Stimulated activated CD4-positive, alpha-beta T cell treated with anti-CD3 and anti-CD28 coated beads, TNF-alpha, amount 100 ng/mL, for 48 hours (primary cell): ENCODE data around the gene FBLL1.
"Not testable (repeated sequence)": the region's sequence is repeated elsewhere in the genome, so short reads cannot be mapped to it uniquely, and the experiment has no call there.

Experiments used
- DNase-seq, 3 donors: peaks; one replicate each; pipeline ENCODE4 v3.0.0-alpha.2; 2020; ENCODE audit warnings: low read depth in 3 of 3

Gene FBLL1

DNA sequence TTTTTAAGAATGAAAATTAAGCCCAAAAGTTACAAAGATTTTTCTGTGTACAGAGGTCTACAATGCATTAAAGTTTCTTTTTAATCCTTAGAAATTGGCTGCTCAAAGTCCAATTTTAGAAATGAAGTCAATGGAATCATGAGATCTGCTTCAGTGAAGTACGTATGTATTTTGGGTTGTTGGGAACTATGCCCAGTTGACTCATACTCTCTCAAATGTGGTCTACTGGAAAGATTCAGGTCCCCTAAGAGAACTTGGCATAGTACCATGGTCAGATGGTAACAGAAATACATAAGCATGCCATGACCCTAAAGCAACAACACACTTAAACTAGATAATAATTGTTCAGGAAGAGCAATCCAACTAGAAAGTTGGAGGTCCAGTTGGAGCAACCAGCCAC, 23.0 kb downstream of the FBLL1 start:
- DNase-seq = no peak

DNA sequence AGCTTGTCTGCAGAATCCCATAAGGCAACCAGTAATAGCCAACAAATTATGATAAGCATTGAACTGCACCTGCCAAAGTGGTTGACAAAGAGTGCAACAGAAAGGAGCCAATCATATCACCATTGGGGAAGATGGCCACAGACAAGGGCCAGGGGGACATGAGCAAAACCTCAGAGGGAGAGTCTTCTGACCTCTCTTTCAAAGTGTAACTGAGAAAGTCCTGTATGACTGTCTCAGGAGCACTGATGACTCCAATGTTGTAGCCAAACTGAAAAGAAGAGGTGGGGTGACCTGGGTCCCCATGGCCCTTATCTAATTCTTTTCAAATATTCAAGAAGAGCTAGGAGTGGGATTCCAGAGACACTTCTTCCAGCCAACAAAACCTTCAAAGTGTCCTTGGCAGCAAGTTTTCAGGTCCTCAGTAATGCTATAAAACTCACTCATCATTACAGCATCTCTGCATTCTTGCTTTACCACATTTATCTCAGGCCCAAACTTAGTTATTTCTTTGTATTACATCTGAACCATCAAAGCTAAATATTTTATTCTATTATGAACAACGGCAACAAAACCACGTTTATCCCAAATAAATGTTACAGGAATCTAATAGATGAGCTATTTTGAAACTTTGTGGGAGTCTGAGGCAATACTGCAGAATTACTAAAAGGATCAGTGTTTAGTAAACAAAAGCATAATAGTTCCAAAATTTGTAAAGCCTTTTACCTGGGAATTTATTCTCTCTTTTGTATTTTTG, 24.4 kb downstream of the FBLL1 start:
- no peak for DNase-seq

DNA sequence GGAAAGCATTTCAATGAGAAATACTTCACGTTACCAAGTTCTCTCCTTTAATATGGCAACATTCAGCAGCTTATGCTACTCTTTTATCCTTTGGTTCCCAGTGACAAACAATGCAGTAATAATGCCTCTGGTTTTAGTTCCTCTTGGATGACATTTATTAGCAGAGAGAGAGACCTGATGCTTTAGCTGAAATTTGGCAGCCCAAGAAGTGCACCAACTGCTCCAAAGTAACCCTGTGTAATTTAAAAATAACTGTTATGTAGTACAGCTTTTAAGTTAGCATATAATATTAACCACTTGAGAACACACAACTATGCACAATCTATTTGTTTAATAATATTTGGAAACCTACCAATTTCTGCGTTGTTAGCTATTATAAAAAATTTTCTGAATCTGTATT, 28.3 kb downstream of the FBLL1 start:
- DNase-seq = no peak

DNA sequence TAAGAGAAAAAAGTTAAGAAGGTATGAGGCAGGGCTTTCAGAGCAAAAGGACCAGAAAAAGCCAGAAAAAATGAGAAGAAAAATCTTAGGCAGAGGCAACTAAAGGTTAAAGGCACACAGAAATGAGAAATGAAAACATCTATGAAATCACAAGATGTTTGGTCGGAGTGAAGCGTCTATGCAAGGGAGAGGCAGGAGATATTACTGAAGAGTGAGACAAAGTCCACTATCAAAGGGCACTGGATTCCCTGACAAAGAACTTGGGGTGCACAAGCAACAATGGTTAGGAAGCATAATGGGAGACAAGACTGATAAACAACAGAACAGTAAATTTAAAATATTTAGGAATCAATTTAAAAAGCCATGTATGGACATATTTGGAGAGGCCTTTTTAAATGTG, 33.2 kb downstream of the FBLL1 start:
- DNase-seq = no peak

DNA sequence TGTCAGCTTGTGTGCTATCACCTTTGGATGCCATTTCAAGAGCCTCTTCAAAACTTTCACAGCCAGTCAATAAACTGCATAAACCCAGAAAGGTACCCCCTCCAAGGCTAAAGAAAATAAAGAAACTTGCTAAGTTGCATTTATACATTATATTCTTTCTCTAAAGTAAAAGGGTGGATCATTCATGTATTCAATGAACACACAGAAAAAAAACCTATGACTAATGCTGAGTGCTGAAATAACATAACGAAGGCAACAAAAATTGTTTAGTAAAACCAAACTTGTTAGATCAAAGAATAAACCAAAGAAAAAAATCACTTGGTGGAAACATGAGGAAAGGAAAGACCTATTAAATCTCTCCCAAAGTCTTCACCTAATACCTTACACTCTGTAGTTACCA, 34.9 kb downstream of the FBLL1 start:
- no peak for DNase-seq

DNA sequence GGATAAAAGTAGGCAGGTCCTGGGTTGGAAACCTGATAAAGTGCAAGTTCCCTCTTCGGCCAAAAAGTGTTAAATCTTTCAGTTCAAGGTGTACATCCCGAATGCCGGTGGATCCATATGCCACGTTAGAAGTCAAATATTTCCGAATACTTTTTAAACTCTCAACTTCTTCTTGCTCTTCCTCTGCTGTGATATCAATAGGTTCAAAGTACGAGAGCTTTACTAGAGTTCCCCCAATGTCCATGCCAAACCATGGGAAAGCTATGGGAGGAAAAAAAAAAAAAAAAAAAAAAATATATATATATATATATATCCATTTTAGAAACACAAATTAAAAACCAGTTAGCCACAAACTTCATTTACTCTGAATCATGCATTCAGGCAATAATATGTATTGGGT, 39.6 kb downstream of the FBLL1 start:
- no peak for DNase-seq

DNA sequence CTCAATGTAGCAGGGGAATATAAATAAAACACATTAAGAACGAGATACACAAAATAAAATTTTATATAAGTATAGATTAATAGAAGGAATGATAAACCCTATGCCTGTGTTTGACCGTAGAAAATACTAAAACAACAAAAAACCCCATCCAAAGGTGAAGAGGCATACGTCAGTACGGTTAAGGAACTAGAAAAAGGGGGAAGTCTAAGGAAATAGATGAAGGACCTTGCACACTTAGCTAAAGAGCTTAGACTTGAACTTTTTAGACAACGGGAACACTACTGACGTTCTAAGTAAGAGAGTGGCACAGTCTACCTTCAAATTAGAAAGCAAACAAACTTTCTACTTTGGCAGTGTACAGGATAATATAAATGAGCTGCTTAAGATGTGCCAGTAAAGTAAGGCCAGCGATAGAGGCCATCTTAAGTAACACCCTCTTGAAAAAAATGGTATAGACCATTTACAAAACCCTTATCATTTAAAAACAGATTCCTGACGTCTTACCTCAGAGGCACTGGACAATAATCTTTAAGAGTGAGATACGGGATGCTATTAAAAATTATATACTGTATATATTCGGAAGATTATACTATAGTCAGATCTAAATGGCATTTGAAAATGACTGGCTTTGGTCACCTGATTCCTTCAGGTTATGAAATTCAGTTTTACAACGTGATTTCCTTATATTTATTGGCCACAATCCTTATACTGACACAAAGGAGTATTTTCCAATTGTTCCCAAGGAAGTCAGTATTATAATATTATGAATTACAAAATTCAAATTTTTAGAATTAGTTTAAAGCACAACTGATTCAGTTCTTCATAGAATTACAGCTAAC, 41.6 kb downstream of the FBLL1 start:
- no peak for DNase-seq

DNA sequence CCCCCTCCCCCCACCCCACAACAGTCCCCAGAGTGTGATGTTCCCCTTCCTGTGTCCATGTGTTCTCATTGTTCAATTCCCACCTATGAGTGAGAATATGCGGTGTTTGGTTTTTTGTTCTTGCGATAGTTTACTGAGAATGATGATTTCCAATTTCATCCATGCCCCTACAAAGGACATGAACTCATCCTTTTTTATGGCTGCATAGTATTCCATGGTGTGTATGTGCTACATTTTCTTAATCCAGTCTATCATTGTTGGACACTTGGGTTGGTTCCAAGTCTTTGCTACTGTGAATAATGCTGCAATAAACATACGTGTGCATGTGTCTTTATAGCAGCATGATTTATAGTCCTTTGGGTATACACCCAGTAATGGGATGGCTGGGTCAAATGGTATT, 44.6 kb downstream of the FBLL1 start:
- DNase-seq = not testable (repeated sequence)

DNA sequence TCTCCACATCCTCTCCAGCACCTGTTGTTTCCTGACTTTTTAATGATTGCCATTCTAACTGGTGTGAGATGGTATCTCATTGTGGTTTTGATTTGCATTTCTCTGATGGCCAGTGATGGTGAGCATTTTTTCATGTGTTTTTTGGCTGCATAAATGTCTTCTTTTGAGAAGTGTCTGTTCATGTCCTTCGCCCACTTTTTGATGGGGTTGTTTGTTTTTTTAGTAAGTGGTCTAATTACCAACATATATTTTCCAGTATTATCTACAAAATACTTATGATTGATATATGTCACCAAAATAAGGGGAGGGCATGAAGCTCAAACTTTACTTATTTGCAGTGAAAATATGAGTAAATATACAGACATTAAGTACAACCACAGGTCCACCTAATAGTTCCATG, 45.1 kb downstream of the FBLL1 start:
- not testable (repeated sequence) for DNase-seq

DNA sequence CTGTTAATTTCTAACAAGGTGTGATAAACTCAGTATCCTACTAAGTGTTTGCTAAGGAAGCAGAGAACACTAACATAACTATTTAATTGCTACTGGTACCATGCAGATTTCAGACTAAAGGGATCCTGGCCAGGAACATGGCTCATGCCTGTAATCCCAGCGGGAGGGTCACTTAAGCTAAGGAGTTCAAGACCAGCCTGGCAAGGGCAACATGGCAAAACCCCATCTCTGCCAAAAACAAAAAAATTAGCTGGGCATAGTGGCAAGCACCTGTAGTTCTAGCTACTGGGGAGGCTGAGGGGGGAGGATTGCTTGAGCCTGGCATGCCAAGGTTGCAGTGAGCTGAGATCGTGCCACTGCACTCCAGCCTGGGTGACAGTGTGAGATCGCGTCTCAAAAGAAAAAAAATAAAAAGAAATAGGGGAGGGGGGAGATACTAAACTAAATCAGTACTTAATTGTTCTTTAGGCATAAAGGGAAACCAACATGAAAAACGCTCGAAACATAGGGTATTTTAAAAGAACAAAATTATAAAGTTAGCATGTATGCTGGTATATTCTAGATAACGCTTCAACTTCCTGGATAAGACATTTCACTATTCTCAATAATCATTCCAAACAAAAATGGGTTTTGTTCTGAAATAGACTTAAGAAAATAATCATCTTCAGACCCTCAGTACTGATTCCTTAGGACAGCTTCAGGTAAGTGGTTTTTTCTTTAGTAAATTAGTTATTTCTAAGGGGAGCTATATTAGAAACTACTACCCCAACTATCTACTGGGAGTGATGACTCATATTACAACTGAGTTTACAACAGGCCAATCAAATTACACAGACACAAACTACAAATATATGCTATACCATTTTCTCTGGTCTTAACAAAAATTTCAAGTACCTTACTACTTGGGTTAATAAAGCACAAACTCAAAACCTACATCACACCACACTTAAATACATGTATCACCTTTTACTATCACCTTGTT, 46.6 kb downstream of the FBLL1 start:
- no peak for DNase-seq

DNA sequence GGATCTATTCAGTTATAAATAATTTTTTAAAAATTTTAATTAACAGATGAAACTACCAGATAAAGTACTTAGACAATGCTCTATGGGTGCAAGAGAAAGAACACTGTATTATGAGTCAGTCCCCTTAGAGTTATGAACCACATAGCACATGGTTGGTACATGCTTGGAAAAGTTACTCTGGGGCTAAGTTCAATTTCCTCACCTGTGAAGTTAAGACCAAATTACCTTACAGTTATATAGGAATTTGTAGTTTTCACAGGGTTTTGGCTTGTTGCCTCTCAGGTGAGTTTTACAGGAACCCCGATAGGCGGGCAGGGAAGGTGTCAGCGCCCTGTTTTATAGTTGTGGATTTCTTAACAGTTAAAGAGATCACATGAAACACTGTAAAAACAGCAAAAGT, 48.9 kb downstream of the FBLL1 start:
- no peak for DNase-seq

DNA sequence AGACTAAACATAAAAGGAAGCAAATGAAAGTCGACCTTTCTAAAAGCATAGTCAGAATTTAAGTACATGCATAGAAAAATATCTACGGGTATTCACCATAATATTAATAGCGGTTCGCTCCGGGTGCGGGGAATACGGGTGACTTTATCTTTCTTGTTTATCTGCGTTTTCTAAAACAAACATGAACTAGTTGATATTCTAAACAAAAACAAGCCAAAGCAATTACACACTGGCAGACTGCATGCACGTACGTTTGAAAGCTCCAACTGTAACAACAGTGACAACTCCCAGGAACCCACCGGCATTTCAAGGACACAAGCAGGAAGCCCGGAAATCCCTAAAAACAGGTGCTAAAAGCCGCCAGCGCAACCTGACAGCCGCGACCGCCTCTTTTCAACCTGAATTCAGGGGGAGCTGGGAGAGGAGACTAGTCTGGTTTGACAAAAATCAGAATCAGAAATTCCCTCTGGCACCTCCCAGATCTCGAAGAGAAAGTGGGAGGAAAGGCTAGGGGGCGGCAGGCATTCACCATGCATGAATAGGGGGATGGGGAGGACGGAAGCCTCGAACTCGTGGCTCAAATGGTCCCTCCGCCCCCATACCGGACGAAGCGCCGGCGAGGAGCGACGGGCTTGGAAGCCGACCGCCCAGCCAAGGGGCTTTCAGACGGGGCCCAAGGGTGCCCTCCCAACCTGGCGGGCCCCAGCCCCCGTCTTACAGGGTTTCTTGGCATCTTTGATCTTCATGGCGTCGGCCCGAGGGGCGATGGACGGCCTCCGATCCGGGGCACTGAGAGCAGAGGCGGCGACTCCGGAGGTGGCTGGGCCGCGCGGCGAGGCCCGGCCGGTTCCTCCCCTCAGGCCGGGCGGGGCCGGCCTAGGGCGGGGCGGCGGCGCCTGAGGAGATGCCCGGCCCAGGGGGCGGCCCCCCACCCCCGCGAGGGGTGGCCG, 49.7 kb downstream of the FBLL1 start, which contains the start of gene PANK3:
PANK3 (minus strand) TSS at position 831 of the 950 bp plus-strand sequence; CDS start at position 746, 85 bp downstream.
- DNase-seq = peak in 2 of 3 donors; percentile 1 to 34

DNA sequence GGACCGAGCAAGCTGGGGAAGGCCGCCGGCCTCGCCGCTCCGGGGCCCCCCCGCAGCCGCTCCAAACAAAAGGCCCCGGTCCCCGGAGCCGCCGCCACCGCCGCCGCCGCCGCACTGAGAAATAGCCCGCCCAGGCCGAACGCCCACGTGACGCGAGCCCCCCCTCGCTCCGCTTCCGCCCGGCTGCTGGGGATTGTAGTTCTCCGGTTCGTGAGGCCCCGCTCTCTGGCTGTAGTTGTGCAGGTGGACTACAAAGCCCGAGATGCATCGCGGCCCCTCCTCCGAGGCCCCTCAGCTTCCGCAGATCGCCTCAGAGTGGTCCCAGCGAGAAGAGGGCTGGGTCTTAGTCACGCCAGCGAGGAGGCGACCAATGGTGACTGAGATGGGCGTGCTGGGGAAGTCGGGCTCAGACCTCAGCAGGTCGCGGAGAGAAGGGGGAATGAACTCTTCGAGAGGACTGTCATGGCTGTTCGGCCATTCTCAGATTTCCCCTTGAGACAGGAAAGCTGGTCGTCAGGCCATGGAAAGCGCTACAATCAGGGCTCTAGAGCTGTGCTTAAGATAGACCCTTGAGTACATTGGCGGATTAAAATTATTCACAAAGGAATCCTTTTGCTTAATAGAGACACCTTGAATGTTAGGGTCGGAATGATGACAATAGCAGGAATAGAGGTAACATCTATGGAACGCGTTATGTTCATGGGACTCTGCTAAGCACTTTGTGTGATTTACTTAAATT, 50.6 kb downstream of the FBLL1 start:
- DNase-seq = peak; percentile 92 to 96 (median 94)

DNA sequence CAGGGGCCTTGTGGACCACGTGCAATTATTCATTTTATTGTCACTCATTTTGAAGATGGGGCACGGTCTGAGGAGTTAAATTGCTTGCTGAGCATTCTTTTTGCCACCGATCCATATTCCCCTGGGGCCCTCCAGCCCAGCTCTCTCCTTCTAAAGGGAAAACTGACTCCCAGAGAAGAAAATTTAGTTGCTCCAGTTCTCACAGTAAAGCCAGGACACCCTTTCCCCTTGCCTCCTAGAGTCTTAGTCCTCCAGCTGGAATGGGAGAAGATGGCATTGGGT, 51.1 kb downstream of the FBLL1 start:
- no peak for DNase-seq
